H1 (cell line): ENCODE measurements around the gene STX17. TPM values are rescaled to one million over a fixed set of nuclear protein-coding genes. Genes with fewer than 3 reads are reported as not detected.

Experiments
- KDM1A ChIP-seq: fragments of 200-600, 300-600 bp; sonication (generic); IDR thresholded peaks from 2 replicates; pipeline ENCODE4 v1.7.1; 2016; ENCODE audit warnings: mild to moderate bottlenecking, low read length, borderline replicate concordance
- PHF8 ChIP-seq: fragments of 200-600 bp; sonication (generic); conservative IDR thresholded peaks from 2 replicates; pipeline ENCODE4 v1.7.1; 2012; ENCODE audit warnings: low read depth, mild to moderate bottlenecking, inconsistent platforms, low read length, moderate library complexity
- polyA plus RNA-seq, 7 experiments: library from polyadenylated mRNA; depleted of rRNA in 3 of 7; stranded (reverse) in 5 of 7; unstranded in 2 of 7; fragments of >200 nt in 5 of 7; fragments of 200-250 nt in 2 of 7; gene quantifications; 1 replicate in 5 of 7; 2 replicates in 1 of 7; 4 replicates in 1 of 7; pipeline versions ENCODE4 v1.2.1 to v1.2.3, GENCODE V29; 2011 to 2013; ENCODE audit warnings: missing spikeins in 2 of 7, mixed read lengths in 2 of 7
- total RNA-seq: library from RNA; stranded (reverse); fragmentation: NEBNext Ultra II Directional; extraction: Animal tissue kit (Norgen Biotek cat#: 25700); gene quantifications from 2 replicates; pipeline ENCODE4 v1.2.1, GENCODE V29; 2021
- TF ChIP-seq, protein P1 (sequence below): IDR thresholded peaks from 2 replicates; pipeline ENCODE4 v1.6.1; 2011; ENCODE audit warnings: low read depth, mild to moderate bottlenecking, low read length; ENCODE audit not compliant: insufficient read depth

Gene STX17
- total and polyA plus RNA-seq, 2 of the 8 experiments (the other 6 are each of a cell fraction or from before 2014, with no cell fraction given) = 4.5 to 16.3 TPM

DNA sequence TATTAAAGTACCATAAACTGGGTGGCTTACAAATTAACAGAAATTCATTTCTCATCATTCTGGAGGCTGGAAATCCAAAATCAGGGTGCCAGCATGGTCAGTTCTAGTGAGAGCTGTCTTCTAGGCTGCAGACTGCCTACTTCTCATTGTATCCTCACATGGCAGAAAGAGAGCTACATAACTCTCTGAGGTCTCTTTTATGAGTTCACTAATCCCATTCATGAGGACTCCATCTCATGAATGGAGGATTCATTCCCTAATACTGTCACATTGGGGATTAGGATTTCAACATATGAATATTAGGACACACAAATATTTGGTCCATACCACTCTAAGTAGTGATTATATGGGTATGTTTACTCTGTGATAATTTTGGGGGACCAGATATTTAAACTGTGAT is 108.4 kb downstream of the STX17 start (continued):
- TF ChIP-seq, protein P1, sequence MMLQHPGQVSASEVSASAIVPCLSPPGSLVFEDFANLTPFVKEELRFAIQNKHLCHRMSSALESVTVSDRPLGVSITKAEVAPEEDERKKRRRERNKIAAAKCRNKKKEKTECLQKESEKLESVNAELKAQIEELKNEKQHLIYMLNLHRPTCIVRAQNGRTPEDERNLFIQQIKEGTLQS = no peak
- TF ChIP-seq PHF8 = no peak
- no peak for TF ChIP-seq KDM1A
